GM18502 (cell line): ENCODE results near the gene CEP250.

Source experiments
- ATAC-seq: cut with Tn5 transposase; IDR thresholded peaks from one replicate; pipeline ENCODE4 v1.9.1; 2021; ENCODE audit warnings: mild to moderate bottlenecking; ENCODE audit not compliant: unreplicated experiment, poor library complexity

Gene CEP250

DNA sequence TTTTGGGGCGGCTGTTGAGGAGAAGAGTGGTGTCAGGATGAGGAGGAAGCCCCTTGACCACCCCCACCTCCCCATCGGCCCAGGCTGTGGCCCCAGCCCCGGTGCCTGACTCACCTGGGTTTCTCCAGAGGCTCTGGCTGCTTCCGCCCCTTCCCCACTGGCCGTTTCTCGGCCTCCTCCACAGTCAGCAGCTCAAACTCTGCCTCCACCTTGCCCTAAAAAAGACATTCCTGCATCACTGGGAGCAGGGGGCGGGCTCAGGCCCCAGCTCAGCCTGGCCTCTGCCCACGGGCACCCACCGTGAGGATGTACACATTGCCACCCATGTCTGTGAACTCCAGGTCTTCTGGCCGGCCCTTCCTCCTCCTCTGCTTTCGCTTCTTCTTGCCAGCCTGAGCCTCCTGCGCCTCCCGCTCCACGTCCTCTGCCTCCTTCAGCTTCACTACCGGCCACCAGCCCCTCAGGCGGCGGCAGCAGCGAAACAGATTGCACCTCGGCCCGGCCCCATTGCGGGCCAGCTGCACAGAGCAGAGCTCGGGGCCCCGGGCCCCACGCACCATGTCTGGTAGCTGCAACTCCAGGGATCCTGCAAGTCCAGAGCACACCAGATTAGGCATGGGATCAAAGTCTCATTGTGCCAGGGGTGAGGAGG is 103.8 kb downstream of the CEP250 start:
- ATAC-seq: no peak

DNA sequence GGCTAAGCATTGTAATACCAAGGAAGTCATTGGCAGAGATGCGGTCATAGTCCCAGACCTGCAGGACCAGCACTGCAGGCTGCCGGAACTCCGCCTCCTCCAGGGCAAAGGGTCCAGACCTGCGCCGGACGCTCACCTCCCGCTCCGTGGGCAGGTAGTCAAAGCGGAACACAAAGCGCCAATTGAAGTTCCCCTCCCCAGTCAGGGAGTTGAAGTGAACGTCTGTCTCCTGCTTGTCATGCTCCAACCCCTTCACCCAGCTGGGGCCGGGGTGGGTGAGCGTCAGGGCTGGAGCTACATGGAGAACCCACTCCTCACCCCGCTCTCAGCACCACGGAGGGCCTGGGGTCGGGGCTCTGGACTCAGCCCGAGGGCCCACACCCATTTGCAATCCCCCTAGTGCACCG is 104.7 kb downstream of the CEP250 start:
- ATAC-seq: no peak

DNA sequence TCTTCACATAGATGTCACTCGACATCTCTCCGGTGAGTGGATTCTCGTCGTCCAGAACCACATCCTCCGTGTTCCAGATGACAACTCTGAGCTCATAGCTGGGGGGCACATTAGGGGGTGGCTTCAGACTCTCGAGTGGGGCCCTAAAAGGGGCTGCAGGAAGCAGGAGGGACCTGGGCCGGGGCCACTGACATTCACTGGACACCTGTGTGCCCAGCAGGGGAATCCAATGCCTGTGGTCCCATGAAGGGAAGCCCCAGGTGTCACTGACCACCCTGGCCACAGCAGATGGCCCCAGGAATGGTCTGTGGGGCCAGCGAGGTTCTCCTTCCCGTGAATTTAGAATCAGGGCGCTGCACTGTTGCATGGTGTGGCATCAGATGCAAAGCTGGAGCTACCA is 105.1 kb downstream of the CEP250 start:
- no peak for ATAC-seq

DNA sequence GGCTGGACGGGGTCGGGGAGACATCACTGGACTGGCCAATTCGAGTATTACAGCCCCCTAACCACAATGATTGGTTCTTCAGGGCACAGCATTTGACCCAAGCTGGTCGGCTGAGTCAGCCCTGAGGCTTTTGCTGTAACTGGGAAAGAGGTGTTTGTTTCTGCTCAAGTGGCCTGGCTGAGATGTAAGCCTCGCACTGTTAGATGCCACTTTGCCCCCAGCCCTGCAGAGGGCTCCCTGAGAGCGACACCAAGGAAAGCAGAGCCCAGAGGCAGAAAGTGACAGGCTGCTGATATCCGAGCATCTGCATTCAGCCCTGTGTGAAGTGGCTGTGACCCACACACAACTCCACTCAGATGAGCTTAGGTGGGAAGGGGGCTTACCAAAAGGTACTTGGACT is 105.9 kb downstream of the CEP250 start:
- no peak for ATAC-seq

DNA sequence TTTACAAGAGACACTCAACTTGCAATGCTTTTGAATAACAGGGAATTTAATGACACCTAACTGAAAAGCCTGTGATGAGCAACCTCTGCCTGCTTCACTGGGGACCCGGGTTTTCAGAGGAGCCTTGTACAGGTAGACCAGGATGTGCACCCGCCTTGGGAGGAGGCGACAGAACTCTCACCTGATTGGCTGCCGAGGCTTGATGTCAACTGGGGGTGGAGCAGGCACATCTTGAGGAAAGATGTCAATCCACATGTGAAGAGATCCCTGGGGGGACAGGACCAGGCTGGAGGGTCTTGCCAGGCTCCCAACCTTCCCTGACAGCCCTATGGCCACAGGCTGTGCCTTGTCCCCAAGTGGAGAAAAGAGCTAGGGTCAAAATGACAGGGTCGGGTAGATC is 106.3 kb downstream of the CEP250 start:
- ATAC-seq: no peak

DNA sequence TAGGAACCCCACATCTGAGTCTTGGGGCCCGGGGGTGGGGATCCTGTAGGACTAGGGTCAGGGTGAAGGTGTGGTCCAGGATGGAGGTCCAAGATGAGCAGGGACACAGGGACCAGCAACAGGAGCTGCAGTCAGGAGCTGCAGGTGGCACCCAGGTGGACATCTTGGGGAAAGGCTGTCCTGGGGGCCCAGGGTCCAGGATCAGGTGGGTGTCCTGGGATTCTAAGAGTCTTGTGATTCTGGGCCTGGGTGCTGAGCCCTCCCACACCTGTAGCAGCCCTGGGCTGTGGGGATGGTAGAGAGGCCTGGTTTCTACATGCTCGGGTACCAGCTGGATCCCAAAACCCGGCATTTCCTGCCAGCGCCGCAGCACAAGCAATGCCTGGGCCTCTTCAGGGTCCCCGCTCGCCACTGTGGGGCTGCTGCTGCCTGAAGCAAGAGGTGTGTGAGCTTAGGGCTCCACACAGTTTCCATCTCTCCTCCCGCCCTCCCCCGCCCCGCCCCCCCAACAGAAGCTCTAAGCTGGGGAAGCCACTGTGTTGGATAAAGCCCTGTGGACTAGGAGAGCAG is 107.2 kb downstream of the CEP250 start:
- ATAC-seq: no peak

DNA sequence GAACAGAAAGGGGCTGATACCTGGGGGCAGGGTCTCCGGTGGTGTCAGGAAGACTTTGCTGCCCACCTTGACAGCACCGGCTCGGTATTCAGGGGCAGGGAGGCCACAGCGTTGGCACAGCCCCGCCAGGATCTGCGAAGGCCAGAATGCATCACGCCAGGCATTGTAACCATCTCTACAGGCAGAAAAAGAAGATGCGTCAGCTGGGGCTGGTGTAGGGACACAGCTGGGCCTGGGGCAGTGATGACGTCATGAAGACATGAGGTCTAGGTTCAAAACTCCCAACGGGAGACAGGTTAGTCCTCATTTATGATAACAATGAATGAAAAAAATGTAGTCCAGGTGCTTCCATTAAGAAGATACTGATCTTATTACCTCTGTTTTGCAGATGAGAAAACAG is 108.4 kb downstream of the CEP250 start:
- ATAC-seq: no peak

DNA sequence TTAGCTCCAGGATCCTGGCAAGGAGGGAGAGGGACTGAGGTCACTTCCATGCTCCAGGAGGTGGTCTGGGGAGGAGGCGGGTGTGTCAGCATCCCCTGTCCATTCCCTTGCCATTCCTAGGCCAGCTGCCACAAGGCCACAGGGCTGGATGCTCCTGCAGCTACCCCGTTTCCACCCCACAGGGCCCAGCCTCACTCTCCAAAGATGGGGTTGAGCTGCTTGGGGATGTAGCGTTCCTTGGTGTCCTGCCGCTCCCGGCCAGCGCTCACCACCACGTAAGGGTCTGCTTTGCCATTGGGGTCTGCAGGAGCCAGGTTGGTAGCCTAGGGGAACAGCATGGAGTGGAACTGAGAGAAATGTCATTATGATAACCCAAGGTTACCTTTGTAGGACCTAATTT is 109.5 kb downstream of the CEP250 start:
- no peak for ATAC-seq

DNA sequence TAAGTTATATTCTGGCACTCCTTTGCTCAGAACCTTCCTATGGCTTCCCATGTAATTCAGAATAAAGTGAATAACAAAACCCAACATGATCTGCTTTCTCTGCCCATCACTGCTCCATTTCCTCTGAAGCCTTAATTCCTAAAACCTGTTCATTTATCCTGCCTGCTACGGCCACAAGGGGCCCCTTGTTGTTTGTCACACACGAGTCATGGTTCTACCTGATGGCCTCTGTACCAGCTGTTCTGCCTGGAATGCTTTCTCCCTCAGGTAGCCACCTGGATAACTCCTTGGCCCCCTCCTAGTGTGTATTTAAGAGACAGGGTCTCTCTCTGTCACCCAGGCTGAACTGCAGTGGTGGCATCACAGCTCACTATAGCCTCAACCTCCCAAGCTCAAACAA is 113.2 kb downstream of the CEP250 start:
- no peak for ATAC-seq
